Measurements from ENCODE around the gene BRF1.
A peak's percentile ranks its signal among the peaks of the same experiment; 100 is the strongest.

The BRF1 gene

DNA sequence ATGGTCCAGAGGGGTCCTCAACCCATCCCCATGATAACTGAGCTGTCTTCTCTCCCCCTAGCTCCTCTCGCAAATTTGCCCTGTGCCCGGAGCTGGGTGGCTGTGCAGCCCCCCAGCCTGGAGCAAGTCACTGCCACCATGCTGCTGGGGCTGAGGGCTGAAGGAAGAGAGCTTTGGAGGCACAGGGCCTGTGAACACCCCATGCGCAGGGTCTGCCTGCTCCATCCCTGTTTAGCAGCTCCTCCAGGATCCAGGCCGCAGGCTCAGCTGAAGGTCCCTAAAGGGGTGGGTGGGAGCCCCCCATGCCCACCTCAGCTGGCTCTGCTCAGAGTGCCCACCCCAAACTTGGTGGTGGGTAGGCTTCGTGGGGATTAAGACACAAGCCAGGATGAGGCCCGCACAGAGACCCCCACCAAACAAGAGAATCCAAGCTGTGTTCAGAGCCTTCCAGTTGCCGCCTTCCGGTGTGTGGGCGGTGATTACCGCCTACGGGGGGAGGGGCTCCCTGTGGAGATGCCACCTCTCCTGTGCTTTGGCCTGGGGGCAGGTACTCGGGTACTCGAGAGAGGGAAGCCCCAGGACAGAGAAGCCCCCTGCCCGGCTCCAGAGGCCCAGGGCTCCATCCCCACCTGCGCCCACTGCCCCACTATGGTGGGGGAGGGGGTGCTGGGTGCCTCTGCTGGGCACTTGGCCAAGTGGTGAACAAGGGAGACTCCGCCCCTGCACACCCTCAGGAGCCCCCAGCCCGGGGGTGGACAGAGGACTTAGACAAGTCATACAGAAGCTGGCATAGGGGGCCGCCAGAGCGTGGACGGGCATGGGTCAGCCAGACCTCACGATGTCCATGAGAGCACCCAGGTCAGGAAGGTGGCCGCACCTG, 130.8 kb downstream of the BRF1 start:
- no peak overlapping the region for H3K9ac ChIP-seq (ENCODE audit: insufficient read length)
- H3K4me3 ChIP-seq: peak overlapping the region; percentile 16; the same call in 1 of the 2 replicates
- no peak for DNase-seq (ENCODE audit: low read depth, low spot score)
- H3K36me3 ChIP-seq (ENCODE audit: insufficient read depth, low read length): no peaks in the 10 kb centered on the region
- 0 out of 2 replicates have a peak overlapping the region, but pooled peaks have one; percentile 42 for H3K27ac ChIP-seq
- TF ChIP-seq POLR2AphosphoS5 (IDR thresholded peaks at IDR 0.05; ENCODE audit: borderline replicate concordance, low read depth, low read length): no peak
- no peak for TF ChIP-seq FOXP2 (optimal IDR thresholded peaks at IDR 0.05; ENCODE audit: control extremely low read depth, extremely low read length, insufficient read depth)
- TF ChIP-seq EZH2 (IDR thresholded peaks at IDR 0.05): no peak
- no peaks in the 10 kb centered on the region for H3K9me3 ChIP-seq (ENCODE audit: low read depth, low read length)

- Histone ChIP-seq H3K4me3 (peak overlapping the region; percentile 69), H3K27ac (no peak overlapping the region), H3K36me3 (ENCODE audit: insufficient read depth, low read length) (no peaks in the 10 kb centered on the region), H3K9me3 (ENCODE audit: low read depth, low read length) (no peaks in the 10 kb centered on the region), H3K9ac (ENCODE audit: insufficient read length) (no peak overlapping the region)
- DNase-seq (ENCODE audit: low read depth, low spot score): no peak
- TF ChIP-seq EZH2 (IDR thresholded peaks at IDR 0.05) (no peak), FOXP2 (optimal IDR thresholded peaks at IDR 0.05; ENCODE audit: control extremely low read depth, extremely low read length, insufficient read depth) (no peak), POLR2AphosphoS5 (IDR thresholded peaks at IDR 0.05; ENCODE audit: borderline replicate concordance, low read depth, low read length) (no peak)
Observed at GRCh38 chr14:105168979-105169507, 131.8 kb downstream of the BRF1 start.

DNA sequence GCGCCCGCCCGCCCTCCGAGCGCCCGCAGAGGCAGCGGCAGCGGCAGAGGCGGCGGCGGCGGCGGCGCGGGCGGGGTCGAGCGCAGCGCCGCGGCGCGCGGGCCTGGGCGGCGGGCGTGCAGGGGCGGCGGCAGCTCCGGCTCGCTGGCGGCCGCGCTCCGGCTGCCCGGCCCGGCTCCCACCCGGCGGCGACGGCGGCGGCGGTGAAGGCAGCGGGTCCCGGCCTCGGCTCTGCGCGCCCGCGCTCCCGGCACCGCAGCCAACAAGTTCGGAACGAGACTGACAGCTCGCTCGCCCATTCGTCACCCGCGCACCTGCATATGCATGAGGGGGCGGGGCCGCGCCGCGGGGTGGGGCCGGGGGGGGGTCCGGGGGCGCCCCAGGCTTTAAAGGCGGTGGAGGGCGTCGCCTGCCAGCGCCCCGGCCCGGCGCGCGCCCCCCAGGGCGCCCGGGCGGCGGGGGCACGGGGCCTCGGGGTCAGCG, 132.3 kb downstream of the BRF1 start, which contains the start of gene JAG2:
TSS of gene JAG2 (minus strand) at position 281 of the 483 bp plus-strand sequence. CDS start 356 bp downstream, outside the sequence.
- DNase-seq (ENCODE audit: low read depth, low spot score): no peak
- peak within 1 kb of the TSS; percentile 32 for H3K9ac ChIP-seq (ENCODE audit: insufficient read length)
- peak within 1 kb of the TSS; percentile 84 for H3K4me3 ChIP-seq
- no peaks in the 10 kb centered on the region for H3K36me3 ChIP-seq (ENCODE audit: insufficient read depth, low read length)
- H3K27ac ChIP-seq: no peak within 1 kb of the TSS
- H3K9me3 ChIP-seq (ENCODE audit: low read depth, low read length): no peaks in the 10 kb centered on the region
- TF ChIP-seq EZH2 (IDR thresholded peaks at IDR 0.05) (no peak), FOXP2 (optimal IDR thresholded peaks at IDR 0.05; ENCODE audit: control extremely low read depth, extremely low read length, insufficient read depth) (no peak), POLR2AphosphoS5 (IDR thresholded peaks at IDR 0.05; ENCODE audit: borderline replicate concordance, low read depth, low read length) (no peak)

GRCh38 chr14:105168093-105168420, 132.7 kb downstream of the BRF1 start:
- no peak for TF ChIP-seq POLR2AphosphoS5 (IDR thresholded peaks at IDR 0.05; ENCODE audit: borderline replicate concordance, low read depth, low read length)
- TF ChIP-seq FOXP2 (optimal IDR thresholded peaks at IDR 0.05; ENCODE audit: control extremely low read depth, extremely low read length, insufficient read depth): no peak
- no peak for TF ChIP-seq EZH2 (IDR thresholded peaks at IDR 0.05)
- Histone ChIP-seq H3K9me3 (ENCODE audit: low read depth, low read length) (no peaks in the 10 kb centered on the region), H3K9ac (ENCODE audit: insufficient read length) (no peak overlapping the region), H3K4me3 (peak overlapping the region; percentile 84), H3K36me3 (ENCODE audit: insufficient read depth, low read length) (no peaks in the 10 kb centered on the region), H3K27ac (no peak overlapping the region)
- no peak for DNase-seq (ENCODE audit: low read depth, low spot score)

DNA sequence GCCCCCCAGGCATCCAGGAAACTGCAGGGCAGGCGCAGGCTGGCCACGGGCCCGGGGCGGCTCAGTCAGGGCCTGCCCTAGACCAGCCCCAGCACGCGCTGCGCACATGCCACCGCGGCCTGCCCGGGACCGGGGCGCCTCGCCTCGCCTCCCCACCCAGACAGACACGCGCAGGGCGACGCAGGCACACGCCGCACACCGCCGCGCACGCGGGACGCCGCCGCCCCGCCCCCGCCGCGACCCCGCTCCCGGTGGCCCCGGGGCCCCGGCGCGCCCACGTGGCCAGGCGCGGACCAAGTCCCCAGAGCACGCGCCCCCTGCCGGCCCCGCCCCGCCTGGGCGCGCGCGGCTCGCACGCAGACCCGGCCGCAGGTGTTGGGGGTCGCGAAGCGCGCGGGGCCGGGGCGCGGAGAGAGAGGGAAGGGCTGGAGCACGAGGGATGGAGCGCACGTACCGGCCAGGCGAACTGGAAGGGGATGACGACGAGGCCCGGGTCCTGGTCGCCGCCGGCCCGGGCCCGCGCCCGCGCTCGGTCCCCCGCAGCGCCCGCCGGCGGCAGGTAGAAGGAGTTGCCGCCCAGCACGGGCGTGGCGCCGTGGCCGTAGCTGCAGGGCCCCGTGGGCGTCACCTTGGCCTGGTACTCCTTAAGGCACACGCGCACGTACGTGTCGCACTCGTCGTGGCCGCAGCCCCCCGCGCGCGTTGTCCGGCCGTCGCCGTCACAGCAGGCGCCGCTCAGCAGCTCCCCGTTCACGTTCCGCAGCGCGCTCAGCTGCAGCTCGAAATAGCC, 133.3 kb downstream of the BRF1 start:
- H3K4me3 ChIP-seq: peak overlapping the region; percentile 84
- no peaks in the 10 kb centered on the region for H3K36me3 ChIP-seq (ENCODE audit: insufficient read depth, low read length)
- H3K27ac ChIP-seq: no peak overlapping the region
- no peaks in the 10 kb centered on the region for H3K9me3 ChIP-seq (ENCODE audit: low read depth, low read length)
- H3K9ac ChIP-seq (ENCODE audit: insufficient read length): peak overlapping the region; percentile 32
- TF ChIP-seq EZH2 (IDR thresholded peaks at IDR 0.05): no peak
- no peak for TF ChIP-seq FOXP2 (optimal IDR thresholded peaks at IDR 0.05; ENCODE audit: control extremely low read depth, extremely low read length, insufficient read depth)
- TF ChIP-seq POLR2AphosphoS5 (IDR thresholded peaks at IDR 0.05; ENCODE audit: borderline replicate concordance, low read depth, low read length): no peak
- no peak for DNase-seq (ENCODE audit: low read depth, low spot score)

GRCh38 chr14:105166571-105167302, 134.1 kb downstream of the BRF1 start:
- no peak for TF ChIP-seq EZH2 (IDR thresholded peaks at IDR 0.05)
- no peak for TF ChIP-seq POLR2AphosphoS5 (IDR thresholded peaks at IDR 0.05; ENCODE audit: borderline replicate concordance, low read depth, low read length)
- TF ChIP-seq FOXP2 (optimal IDR thresholded peaks at IDR 0.05; ENCODE audit: control extremely low read depth, extremely low read length, insufficient read depth): no peak
- Histone ChIP-seq H3K9me3 (ENCODE audit: low read depth, low read length) (no peaks in the 10 kb centered on the region), H3K4me3 (peak overlapping the region; percentile 61), H3K9ac (ENCODE audit: insufficient read length) (no peak overlapping the region), H3K36me3 (ENCODE audit: insufficient read depth, low read length) (no peaks in the 10 kb centered on the region), H3K27ac (no peak overlapping the region)
- no peak for DNase-seq (ENCODE audit: low read depth, low spot score)

DNA sequence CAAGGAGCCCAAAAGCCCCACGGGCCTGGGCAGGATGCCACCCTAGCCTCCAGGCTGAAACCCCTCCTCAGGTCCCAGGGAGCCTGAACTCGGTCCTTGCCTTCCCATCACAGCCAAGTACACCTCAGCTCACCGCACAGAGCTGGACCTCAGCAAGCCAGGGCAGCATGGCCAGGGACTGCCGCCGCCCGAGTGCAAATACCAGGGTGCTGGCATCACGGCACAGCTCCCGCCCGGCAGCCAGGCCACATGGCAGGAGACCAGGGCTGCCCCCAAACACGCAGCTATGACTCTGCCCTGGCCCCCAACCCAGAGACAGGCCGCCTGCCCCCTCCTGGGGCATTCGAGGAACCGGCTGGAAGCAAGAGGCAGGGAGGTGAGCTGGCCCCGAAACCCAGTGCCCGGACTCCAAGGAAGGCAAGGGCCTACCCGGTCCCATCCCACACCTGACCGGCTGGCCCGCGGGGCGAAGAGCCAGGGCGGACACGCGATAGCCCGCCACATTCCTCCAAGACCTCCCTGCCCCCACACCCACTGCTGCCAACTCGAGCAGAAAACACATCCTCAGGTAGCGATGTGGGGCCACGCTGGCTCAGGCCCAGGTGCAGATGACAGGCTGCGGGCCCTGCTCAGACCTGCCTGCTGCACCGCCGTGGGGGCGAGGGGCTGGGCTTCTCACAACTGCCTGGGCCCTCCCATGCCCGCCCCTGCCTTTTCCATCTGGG, 134.9 kb downstream of the BRF1 start:
- H3K9ac ChIP-seq (ENCODE audit: insufficient read length): no peak overlapping the region
- no peaks in the 10 kb centered on the region for H3K36me3 ChIP-seq (ENCODE audit: insufficient read depth, low read length)
- TF ChIP-seq POLR2AphosphoS5 (IDR thresholded peaks at IDR 0.05; ENCODE audit: borderline replicate concordance, low read depth, low read length): no peak
- no peak for TF ChIP-seq EZH2 (IDR thresholded peaks at IDR 0.05)
- no peak for TF ChIP-seq FOXP2 (optimal IDR thresholded peaks at IDR 0.05; ENCODE audit: control extremely low read depth, extremely low read length, insufficient read depth)
- no peak overlapping the region for H3K27ac ChIP-seq
- no peaks in the 10 kb centered on the region for H3K9me3 ChIP-seq (ENCODE audit: low read depth, low read length)
- H3K4me3 ChIP-seq: no peak overlapping the region
- DNase-seq (ENCODE audit: low read depth, low spot score): no peak

All from SK-N-MC (cell line).